Adipose tissue (tissue), 3 donors: ENCODE measurements around the gene SLC7A1. TPM values are rescaled to one million over a fixed set of nuclear protein-coding genes. Genes with fewer than 3 reads are reported as not detected.

Experiments used
- H3K27ac ChIP-seq: one replicate; pipeline ENCODE4 v1.5.1; 2013; ENCODE audit warnings: low read depth, low read length
- WGBS, 3 donors: extraction: QIAGEN DNeasy Blood & Tissue Kit; methylation state at CpG; one replicate each; pipeline ENCODE4 v1.1.7; 2013; 5-methylcytosine and 5-hydroxymethylcytosine counted together
- polyA plus RNA-seq, 3 donors: library from polyadenylated mRNA; stranded (reverse); fragments of 200-250 nt; gene quantifications; one replicate each; pipeline ENCODE4 v1.2.3, GENCODE V29; 2013
- donor health status: healthy with polysubstance abuse.
- donor health status: Bipolar disorder and iron deficiency.
- donor health status: healthy.

SLC7A1 gene
- polyA plus RNA-seq, 3 donors, result 4.4 to 14.4 (median 10.8) TPM

DNA sequence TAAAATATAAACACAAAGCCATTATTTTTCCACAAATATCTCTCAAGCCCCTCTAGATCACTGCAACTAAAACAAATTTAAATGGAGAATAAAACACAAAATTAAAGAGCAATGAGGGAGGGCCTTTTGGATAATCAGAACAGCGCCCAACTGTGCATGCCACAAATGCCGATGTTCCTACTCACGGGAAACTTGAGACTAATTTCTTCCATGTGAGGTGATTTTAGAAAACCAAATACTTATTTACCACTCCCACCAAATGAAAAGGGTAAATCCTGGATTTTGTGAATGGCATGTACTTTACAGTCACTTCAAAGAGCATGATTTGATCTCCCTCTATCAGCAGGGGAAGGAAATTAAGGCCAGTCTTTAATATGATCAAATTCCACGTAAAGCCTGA lies 74.8 kb downstream of the SLC7A1 start:
- no peak overlapping the region for H3K27ac ChIP-seq
- 74 to 85% (median 76%) methylated on average over 4 of the region's 4 CpGs for WGBS, 3 donors

DNA sequence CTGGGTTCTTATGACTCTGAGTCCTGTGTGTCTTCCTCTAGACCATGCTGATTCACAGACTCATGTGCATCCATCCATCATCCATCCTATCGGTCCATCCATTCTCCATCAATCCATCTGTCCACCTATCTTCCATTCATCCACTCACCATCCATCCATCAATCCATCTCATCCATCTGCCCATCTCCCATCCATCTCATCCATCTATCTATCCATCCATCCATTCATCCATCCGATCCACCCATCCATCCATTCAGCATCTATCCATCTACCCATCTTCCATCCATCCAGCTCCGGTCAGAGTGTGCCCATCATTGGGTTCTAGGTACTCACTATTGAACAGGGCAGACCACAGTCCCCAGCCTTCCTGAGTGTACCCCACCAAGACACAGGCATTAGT lies 75.6 kb downstream of the SLC7A1 start:
- H3K27ac ChIP-seq, result no peak overlapping the region

DNA sequence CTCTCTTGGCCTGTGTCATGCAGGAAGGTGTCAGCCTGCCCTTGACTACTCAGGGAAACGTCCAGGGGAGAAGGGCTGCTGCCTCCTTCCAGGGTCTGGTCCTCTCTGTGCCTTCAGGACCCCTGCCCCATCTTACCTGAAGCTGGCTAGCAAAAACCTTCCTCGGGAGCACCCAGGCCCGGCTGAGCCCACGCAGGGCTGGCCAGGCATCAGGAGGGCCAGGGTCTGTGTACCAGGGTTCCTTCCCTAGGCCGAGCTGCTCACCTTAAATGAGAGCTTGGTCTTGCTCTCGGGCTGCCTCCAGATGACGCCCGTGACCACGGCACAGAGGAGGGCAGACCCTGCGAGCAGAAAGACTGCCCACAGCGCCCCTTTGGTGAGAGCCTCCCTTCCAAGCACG lies 78.6 kb downstream of the SLC7A1 start:
- 88 to 94% (median 89%) methylated on average over 12 of the region's 12 CpGs for WGBS, 3 donors
- H3K27ac ChIP-seq, result no peak overlapping the region

More for the DNA sequence above, 75.6 kb downstream of the SLC7A1 start:
- WGBS, 3 donors, result 94 to 98% (median 96%) methylated on average over 3 of the region's 3 CpGs

- WGBS, 3 donors, result 92 to 95% (median 92%) methylated on average over 11 of the region's 11 CpGs
- no peak overlapping the region for H3K27ac ChIP-seq
Measured at GRCh38 chr13:29516012-29516411, 79.5 kb downstream of the SLC7A1 start.

DNA sequence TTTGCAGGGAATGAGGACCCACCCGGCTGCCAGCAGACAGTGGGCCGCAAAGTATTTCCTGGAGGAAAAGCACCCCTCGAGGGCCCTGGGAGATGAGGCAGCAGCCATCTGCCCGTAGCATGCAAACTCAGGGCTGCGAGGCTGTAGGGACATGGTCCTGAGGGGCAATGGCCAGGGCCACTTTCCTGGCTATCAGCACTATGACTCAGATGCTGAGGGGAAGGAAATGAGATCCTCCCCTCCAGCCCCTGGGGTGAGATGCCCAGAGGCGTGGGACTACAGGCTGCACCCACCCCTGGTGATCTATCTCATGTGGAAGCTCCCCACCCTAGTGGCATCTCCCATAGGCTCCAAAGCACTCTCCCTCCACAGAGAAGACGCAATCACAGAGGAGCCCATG lies 80.1 kb downstream of the SLC7A1 start:
- H3K27ac ChIP-seq, result no peak overlapping the region
- WGBS, 3 donors, result 87 to 96% (median 89%) methylated on average over 7 of the region's 7 CpGs

GRCh38 chr13:29514720-29515310 lies 80.7 kb downstream of the SLC7A1 start:
- no peak overlapping the region for H3K27ac ChIP-seq
- WGBS, 3 donors, result 78 to 85% (median 82%) methylated on average over 13 of the region's 13 CpGs

DNA sequence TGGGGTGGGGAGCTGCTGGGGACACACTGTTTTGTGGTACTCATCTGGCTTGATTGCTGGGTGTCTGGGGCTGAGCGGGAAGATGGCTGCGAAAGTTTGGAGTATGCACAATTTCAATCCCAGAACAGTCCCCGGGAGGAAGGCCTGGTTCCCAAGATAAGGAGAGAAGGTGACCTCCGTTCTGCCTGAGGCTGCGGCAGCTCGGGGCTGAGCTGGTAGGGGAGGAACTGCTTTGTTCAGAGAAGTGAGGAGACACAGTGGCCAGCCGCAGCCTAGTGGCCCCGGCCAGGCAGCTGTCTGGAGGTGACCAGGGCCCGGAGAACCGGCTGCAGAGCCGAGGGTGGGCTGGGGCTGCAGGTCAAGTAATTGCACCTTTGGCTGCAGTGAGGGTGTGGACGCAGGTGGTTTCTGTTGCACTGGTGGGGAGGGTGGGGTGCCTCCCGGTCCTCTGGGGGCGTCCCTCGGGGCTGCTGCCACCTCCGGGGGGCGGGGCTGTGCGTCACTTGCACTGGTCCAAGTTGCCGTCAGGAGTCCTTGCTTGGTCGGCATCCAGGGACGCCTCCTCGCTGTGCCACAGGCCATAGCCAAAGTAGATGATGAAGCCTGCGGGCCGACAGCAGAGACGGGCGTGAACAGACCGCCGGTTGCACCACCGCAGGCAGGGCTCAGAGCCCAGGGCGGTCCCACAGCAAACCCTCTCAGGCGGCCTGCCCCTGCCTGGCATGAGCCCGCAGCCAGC lies 81.3 kb downstream of the SLC7A1 start:
- WGBS, 3 donors, result 90 to 95% (median 91%) methylated on average over 29 to 32 of the region's 32 CpGs
- no peak overlapping the region for H3K27ac ChIP-seq

GRCh38 chr13:29513002-29513980 lies 82.2 kb downstream of the SLC7A1 start:
- no peak overlapping the region for H3K27ac ChIP-seq
- 91 to 94% (median 93%) methylated on average over 24 of the region's 24 CpGs for WGBS, 3 donors

DNA sequence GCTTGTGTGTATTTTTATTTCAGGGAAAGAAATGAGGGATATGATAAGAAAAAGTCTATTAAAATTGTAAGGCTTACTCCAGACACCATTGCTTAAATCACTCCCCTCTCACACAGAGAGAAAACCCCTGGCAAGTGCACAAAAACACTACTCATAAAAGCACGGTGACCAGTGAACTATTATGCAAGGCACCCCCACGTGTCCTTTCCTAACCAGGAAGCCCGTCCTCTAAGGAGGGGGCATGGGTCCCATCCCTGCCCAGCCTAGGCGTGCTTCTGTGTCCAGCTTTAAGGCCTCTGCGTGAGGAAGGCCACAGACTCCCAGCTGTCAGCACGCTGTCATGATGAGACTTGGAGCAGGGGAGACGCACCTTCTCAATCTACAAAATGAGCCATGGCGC lies 83.5 kb downstream of the SLC7A1 start:
- H3K27ac ChIP-seq, result no peak overlapping the region
- 63 to 88% (median 63%) methylated on average over 8 of the region's 8 CpGs for whole genome bisulfite sequencing, 3 donors

- no peak overlapping the region for H3K27ac ChIP-seq
- WGBS, 3 donors, result 86 to 91% (median 89%) methylated on average over 12 of the region's 12 CpGs
Measured at GRCh38 chr13:29511106-29511796, 84.2 kb downstream of the SLC7A1 start.

- WGBS, 3 donors, result 79 to 91% (median 89%) methylated on average over 10 of the region's 10 CpGs
- H3K27ac ChIP-seq, result no peak overlapping the region
Measured at GRCh38 chr13:29510651-29511084, 84.8 kb downstream of the SLC7A1 start.

- H3K27ac ChIP-seq, result no peak overlapping the region
- 95 to 97% (median 97%) methylated on average over 14 of the region's 14 CpGs for WGBS, 3 donors
Measured at GRCh38 chr13:29509999-29510589, 85.4 kb downstream of the SLC7A1 start.

DNA sequence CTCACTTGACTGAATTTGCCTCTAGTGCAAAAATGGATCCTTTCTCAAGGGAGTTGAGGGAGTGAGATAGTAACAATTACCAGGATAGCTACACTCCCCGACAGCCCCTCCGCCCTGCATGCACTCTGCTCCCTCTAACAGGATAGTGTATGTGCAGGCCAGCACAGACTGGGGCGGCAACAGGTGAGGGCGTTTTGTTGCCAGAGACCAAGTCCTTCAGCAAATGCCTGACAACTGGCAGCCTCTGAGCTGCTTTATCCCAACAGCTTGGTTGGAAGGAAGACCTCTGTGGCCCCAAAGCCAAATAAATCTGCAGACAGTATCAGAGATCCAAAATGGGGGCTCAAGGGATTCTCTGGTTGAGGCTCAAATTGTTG lies 86.6 kb downstream of the SLC7A1 start:
- H3K27ac ChIP-seq, result no peak overlapping the region

DNA sequence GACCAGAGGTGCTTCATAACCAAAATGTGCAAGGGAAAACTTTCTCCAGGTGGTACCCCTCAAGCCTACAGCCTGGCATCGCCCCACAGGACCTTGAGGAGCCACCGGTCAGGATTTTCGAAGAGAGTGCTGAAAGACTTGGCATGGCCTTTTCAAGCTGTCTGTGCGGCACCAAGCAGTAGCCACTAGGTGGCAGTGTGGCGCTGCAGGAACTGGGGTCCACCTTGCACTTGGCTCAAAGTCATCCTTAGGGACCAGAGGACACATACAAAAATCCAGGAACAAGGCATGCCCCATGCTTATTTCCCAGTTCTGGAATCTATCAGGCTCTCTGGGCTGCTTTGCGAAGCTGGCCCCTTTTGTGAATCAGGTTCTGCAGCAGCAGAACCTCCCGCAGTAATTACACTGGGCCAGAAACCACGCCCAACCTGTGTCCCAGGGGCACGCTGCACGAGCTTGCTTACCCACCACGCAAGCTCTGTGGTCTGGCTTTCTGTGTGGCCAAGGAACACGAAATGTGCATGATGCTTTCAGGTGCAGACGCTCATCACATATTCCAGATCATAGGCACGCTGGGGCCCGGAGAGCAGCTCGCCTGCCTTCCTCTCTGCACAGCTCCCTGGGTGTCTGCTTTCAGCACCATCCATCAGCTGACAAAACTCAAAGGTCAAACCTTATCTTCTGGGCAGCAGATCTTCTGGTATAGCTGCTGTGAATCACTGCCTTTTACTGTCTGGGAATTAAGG lies 87.2 kb downstream of the SLC7A1 start:
- H3K27ac ChIP-seq, result no peak overlapping the region
- WGBS, 3 donors, result 34 to 45% (median 37%) methylated on average over 16 of the region's 16 CpGs

More for the DNA sequence above, 86.6 kb downstream of the SLC7A1 start:
- WGBS, 3 donors, result 72 to 88% (median 84%) methylated on average over 4 of the region's 4 CpGs

GRCh38 chr13:29507356-29507755 lies 88.1 kb downstream of the SLC7A1 start:
- 56 to 62% (median 58%) methylated on average over 14 of the region's 14 CpGs for WGBS, 3 donors
- no peak overlapping the region for H3K27ac ChIP-seq

DNA sequence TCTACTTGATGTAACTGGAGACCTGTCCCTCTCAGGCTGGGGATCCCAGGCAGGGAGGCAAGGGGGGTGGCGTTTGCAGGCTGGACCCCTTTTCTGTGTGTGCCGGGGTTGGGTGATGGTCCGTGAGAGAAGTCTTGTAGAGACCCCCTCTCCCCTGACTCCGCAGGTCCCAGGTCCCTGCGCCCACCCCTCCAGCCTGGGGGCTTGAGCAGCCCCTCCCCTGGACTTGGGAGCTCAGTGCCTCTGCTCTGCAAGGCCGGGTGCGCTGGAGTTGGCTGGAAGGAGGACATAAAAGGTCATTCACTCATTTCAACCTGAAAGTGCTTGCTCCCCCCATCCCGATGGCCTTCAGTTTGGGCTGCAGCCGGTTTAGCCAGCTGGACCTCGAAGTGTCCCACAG lies 89.5 kb downstream of the SLC7A1 start:
- 58 to 86% (median 79%) methylated on average over 10 of the region's 10 CpGs for WGBS, 3 donors
- no peak overlapping the region for H3K27ac ChIP-seq

GRCh38 chr13:29505511-29505910 lies 90.0 kb downstream of the SLC7A1 start:
- H3K27ac ChIP-seq, result no peak overlapping the region
- WGBS, 3 donors, result 81 to 84% (median 82%) methylated on average over 17 of the region's 17 CpGs
